Activated T-cell treated with anti-CD3 and anti-CD28 coated beads for 24 hours (primary cell): ENCODE results near the gene OAS3.

Experiments used
- DNase-seq: peaks from one replicate; pipeline ENCODE4 v3.0.0-alpha.2; 2020; ENCODE audit warnings: low read depth

Gene OAS3

DNA sequence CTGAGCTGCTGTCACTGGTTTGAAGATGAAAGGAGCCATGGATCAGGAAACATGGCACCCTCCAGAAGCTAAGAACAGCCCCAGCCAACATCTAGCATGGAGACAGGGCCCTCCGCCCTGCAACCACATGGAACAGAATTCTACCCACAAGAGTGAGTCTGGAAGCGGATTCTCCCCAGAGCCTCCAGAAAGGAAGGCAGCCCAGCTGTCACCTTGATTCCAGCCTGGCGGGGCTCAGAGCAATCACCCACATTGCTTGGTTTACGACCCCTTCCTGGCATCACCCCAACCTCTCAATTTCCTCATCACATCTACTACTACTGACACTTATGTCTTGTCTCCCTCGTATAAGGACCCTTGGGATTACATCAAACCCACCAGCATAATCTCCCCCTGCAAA lies 78.5 kb downstream of the OAS3 start:
- DNase-seq: no peak

- DNase-seq: no peak
Measured at GRCh38 chr12:113019025-113019424, 80.8 kb downstream of the OAS3 start.

DNA sequence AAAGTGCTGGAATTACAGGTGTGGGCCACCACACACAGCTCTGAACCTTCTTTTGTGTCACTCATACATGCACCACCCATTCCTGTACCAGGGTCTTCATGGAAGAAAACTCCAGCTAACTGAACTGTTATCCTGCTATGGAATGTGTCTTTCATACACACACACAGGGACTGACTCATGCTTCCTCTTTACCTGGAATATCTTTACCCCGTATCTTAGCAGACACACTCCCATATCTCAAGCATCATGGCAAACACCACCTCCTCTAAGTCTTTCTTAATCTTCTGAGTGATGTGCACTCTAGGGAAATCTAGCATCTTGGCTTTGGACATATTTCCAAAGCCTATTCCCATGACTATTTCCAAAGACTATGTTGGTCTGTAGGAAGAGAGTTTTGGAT lies 83.2 kb downstream of the OAS3 start:
- no peak for DNase-seq
